Lower lobe of right lung (tissue), 2 donors: ENCODE data around the gene GUCA2A. TPM values are rescaled to one million over a fixed set of nuclear protein-coding genes. Genes with fewer than 3 reads are reported as not detected.

Source experiments
- ATAC-seq, 2 donors: fragments of 200-7000 bp; cut with Tn5 transposase; one replicate each; pipeline ENCODE4 v1.9.1; 2020 to 2022; ENCODE audit warnings: mild to moderate bottlenecking in 2 of 2, moderate library complexity in 2 of 2
- DNase-seq: peaks from one replicate; pipeline ENCODE4 v3.0.0-alpha.2; 2020
- H3K27ac ChIP-seq: fragments of 200-600 bp; one replicate; pipeline ENCODE4 v1.8.0; 2022
- H3K27me3 ChIP-seq: fragments of 200-600 bp; one replicate; pipeline ENCODE4 v1.8.0; 2022; ENCODE audit warnings: low read depth
- H3K36me3 ChIP-seq: fragments of 200-600 bp; one replicate; pipeline ENCODE4 v1.8.0; 2022; ENCODE audit warnings: mild to moderate bottlenecking
- H3K4me1 ChIP-seq: fragments of 200-600 bp; one replicate; pipeline ENCODE4 v1.8.0; 2022
- H3K4me3 ChIP-seq: fragments of 200-600 bp; one replicate; pipeline ENCODE4 v1.8.0; 2022; ENCODE audit warnings: mild to moderate bottlenecking
- H3K9me3 ChIP-seq: fragments of 200-600 bp; one replicate; pipeline ENCODE4 v1.8.0; 2022
- intact Hi-C: fragments of 100-400 bp; cut with DNase I; formaldehyde crosslinking; loops from one replicate; pipeline ENCODE4 v1.11.0; 2022
- total RNA-seq: library from RNA; stranded (reverse); fragmentation: NEBNext Ultra II Directional; extraction: Animal tissue kit (Norgen Biotek cat#: 25700); gene quantifications from one replicate; pipeline ENCODE4 v1.2.1, GENCODE V29; 2021
- TF ChIP-seq, protein P1 (sequence below): fragments of 200-600 bp; IDR thresholded peaks from one replicate; pipeline ENCODE4 v1.8.0; 2022; ENCODE audit warnings: antibody characterized with exemption, mild to moderate bottlenecking
- donor health status: DM: no; HTN: yes; CAD: no; lungs with severe emphysema.

The GUCA2A gene
- total RNA-seq, 1 donor from 2014 or later = not detected

GRCh38 chr1:42189931-42190853 is 25.6 kb upstream of the GUCA2A start:
- DNase-seq = no peak
- Histone ChIP-seq H3K9me3 (no peaks in the 10 kb centered on the region), H3K27ac (no peak overlapping the region), H3K36me3 (peaks cover 78% of the 10 kb centered on the region), H3K4me3 (no peak overlapping the region), H3K27me3 (no peaks in the 10 kb centered on the region), H3K4me1 (no peaks in the 10 kb centered on the region)
- intact Hi-C loops = no loop called here
- ATAC-seq = no peak
- TF ChIP-seq, protein P1, sequence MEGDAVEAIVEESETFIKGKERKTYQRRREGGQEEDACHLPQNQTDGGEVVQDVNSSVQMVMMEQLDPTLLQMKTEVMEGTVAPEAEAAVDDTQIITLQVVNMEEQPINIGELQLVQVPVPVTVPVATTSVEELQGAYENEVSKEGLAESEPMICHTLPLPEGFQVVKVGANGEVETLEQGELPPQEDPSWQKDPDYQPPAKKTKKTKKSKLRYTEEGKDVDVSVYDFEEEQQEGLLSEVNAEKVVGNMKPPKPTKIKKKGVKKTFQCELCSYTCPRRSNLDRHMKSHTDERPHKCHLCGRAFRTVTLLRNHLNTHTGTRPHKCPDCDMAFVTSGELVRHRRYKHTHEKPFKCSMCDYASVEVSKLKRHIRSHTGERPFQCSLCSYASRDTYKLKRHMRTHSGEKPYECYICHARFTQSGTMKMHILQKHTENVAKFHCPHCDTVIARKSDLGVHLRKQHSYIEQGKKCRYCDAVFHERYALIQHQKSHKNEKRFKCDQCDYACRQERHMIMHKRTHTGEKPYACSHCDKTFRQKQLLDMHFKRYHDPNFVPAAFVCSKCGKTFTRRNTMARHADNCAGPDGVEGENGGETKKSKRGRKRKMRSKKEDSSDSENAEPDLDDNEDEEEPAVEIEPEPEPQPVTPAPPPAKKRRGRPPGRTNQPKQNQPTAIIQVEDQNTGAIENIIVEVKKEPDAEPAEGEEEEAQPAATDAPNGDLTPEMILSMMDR = no peak

GRCh38 chr1:42186152-42186551 is 21.6 kb upstream of the GUCA2A start:
- H3K4me3 ChIP-seq = no peak overlapping the region
- intact Hi-C loops = no loop called here
- TF ChIP-seq, protein P1 = no peak
- peaks cover 77% of the 10 kb centered on the region for H3K36me3 ChIP-seq
- no peaks in the 10 kb centered on the region for H3K4me1 ChIP-seq
- ATAC-seq = no peak
- no peak for DNase-seq
- H3K27me3 ChIP-seq = no peaks in the 10 kb centered on the region
- H3K9me3 ChIP-seq = no peaks in the 10 kb centered on the region
- no peak overlapping the region for H3K27ac ChIP-seq

GRCh38 chr1:42184616-42185015 is 20.1 kb upstream of the GUCA2A start:
- Histone ChIP-seq H3K27me3 (no peaks in the 10 kb centered on the region), H3K4me3 (no peak overlapping the region), H3K36me3 (peaks cover 69% of the 10 kb centered on the region), H3K9me3 (no peaks in the 10 kb centered on the region), H3K27ac (no peak overlapping the region), H3K4me1 (peaks cover 4% of the 10 kb centered on the region)
- DNase-seq = no peak
- TF ChIP-seq, protein P1 = no peak
- intact Hi-C loops = no loop called here
- ATAC-seq = no peak

DNA sequence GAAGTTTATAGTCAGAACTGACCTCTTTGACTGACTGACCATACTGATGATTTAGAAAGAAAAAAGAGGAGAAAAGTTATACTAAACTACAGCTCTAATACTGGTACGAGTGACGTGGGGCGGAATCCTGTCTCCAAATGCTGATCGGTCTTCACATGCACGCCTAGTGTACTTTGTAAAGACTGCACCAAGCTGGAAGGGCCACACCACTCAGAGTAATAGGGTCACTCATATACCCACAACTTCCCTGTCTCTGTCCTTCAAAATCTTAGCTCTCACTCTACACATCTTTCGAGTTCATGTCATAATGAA is 19.4 kb upstream of the GUCA2A start:
- Histone ChIP-seq H3K4me3 (no peak overlapping the region), H3K27me3 (no peaks in the 10 kb centered on the region), H3K27ac (no peak overlapping the region), H3K36me3 (peaks cover 62% of the 10 kb centered on the region), H3K4me1 (peaks cover 9% of the 10 kb centered on the region), H3K9me3 (no peaks in the 10 kb centered on the region)
- TF ChIP-seq, protein P1 = no peak
- intact Hi-C loops = no loop called here
- no peak for ATAC-seq
- no peak for DNase-seq

GRCh38 chr1:42183210-42183956 is 18.8 kb upstream of the GUCA2A start:
- ATAC-seq (no peak), DNase-seq (no peak)
- TF ChIP-seq, protein P1 = no peak
- Histone ChIP-seq H3K36me3 (peaks cover 57% of the 10 kb centered on the region), H3K9me3 (no peaks in the 10 kb centered on the region), H3K27ac (no peak overlapping the region), H3K4me1 (peaks cover 14% of the 10 kb centered on the region), H3K27me3 (no peaks in the 10 kb centered on the region), H3K4me3 (no peak overlapping the region)
- intact Hi-C loops = no loop called here
